ENCODE data around the gene APCDD1L.

- TF ChIP-seq POLR2A (IDR thresholded peaks at IDR 0.05) (no peak), CTCF (IDR thresholded peaks at IDR 0.05) (no peak), EP300 (IDR thresholded peaks at IDR 0.05) (no peak)
These were observed 32.8 kb downstream of the APCDD1L start for GRCh38 chr20:58482416-58482815.
